ENCODE results near the gene PARP6.

Gene PARP6

GRCh38 chr15:72230197-72231065 is 41.9 kb downstream of the PARP6 start:
- peak; percentile 89 for DNase-seq

GRCh38 chr15:72229947-72230196 is 42.5 kb downstream of the PARP6 start:
- peak; percentile 79 for DNase-seq

- DNase-seq: peak; percentile 49
Measured at GRCh38 chr15:72229076-72229946, 43.0 kb downstream of the PARP6 start.

DNA sequence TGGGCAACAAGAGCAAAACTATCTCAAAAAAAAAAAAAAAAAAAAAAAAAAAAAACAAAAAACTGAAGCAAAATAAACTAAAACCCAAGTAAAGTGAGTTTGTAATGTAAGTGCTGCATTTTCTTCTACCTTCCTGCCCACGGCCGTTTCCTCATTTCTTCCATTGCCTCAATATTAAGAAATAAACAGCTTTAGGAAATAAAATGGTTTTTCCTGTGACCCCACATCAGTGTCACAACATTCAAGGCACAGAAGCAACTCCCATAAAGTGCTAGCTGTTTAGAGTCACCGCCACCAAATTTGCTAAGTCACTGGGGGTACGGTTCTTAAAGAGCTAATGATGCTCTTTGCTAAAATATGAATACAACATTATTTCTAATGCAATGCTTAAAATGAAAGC is 44.6 kb downstream of the PARP6 start:
- no peak for DNase-seq

DNA sequence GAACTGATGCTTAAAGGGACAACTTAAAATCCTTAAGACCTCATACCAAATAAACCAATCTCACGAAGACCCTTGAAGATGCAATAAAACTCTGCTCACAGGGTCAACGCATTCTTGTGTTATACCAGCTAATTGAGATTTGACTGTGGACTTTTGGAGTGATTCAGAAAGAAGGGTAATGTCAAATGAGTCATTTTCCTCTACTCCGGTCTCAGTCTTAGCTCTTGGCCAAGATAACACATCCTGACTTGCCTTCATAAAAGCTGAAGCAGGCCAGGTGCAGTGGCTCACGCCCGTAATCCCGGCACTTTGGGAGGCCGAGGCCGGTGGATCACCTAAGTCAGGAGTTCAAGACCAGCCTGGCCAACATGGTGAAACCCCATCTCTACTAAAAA is 45.2 kb downstream of the PARP6 start:
- DNase-seq: no peak

DNA sequence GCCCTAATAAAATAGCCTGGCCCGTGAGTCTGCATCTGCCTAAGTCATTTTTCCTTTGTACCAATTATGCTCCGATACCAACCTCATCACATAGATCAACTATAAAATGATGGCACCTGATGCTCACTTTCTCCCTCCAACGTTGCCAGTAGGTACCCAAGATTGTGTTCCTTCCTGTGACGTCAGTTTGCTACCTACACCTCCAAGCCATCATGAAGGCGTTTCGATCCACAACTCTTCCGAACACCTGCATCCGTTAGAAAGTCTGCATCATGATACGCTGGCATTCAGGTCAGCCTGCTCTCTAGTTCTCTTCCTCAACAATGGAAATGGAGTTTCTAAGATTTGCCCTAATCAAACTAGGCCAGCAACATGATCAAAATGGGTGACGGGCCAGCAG is 49.1 kb downstream of the PARP6 start:
- no peak for DNase-seq

GRCh38 chr15:72222393-72222792 is 50.0 kb downstream of the PARP6 start:
- no peak for DNase-seq

GRCh38 chr15:72220687-72221086 is 51.7 kb downstream of the PARP6 start:
- DNase-seq: no peak

- DNase-seq: no peak
Measured at GRCh38 chr15:72217216-72217615, 55.1 kb downstream of the PARP6 start.

- DNase-seq: no peak
Measured at GRCh38 chr15:72216079-72216478, 56.3 kb downstream of the PARP6 start.

DNA sequence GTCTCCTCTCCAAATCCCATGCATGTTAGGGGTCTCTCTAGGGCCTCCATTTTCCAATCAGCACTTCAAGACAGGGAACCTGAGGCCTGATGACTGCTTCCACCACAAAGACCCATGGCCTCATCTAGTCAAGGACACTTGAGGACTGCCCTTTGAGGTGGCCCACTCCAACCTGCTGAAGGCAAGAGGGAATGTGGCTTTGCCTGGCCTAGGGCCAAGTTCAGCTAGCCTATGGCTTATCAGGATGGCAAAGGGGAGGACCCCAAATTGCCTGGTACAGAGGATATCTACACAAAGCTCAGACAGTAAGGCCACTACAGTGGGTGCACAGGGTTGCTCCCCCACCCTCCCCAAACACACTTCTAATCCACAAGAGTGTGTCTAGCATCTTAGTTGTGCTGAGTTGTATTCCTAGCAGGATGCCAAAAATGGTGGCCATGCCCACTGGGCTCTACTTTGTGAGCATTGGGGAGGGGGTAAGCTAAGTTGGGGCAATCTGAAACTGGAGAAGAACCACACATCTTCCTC is 64.7 kb downstream of the PARP6 start:
- DNase-seq: no peak

DNA sequence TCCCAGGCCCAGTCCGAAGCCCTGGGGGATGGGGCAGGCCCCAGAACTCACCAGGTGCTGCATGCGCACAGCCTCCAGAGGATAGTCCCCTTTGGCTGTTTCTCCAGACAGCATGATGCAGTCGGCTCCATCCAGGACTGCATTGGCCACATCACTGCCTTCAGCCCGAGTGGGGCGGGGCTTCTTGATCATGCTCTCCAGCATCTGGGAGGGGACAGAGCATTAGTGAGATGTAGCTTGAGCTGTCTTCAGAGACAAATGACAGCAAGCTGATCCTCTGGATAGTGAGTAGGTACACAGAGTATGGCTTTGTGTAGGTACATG is 65.7 kb downstream of the PARP6 start:
- DNase-seq: no peak

DNA sequence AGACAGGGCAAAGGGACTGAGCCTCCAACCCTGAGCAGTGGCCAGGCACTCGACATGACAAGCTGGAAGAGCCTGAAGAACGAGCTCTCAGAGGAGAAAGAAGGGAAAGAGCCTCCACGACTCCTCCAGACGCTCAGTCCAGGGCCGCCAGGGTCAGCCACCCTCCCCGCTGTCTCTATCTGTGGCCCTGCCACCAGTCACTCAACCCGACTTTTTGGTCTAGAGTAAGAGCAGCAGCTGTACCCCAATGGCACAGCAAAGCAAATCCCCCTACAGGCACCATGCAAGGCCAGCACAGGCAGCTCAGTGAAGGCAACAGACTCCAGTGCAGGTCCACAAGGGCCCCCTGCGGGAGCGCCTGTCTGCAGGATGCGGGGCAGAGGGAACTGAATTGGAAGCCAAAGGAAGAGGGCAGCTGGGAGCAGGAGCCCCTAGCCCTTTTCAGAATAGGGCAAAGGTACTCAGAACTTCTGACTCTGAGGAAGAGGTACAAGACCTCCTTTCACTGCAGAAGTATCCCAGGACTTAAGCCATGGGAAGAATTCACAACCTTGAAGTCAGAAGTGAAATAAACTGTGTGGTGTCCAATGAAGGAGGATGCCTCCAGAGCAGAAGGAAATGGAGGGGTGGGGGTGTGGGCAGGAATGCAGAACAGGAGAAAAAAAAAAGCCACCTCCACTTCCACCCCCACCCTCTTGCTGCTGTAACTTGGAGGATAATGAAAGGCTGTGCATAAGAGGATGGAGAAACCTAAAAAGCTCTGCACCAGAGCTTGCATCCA is 66.3 kb downstream of the PARP6 start:
- no peak for DNase-seq

- no peak for DNase-seq
Measured at GRCh38 chr15:72205273-72205672, 67.1 kb downstream of the PARP6 start.

DNA sequence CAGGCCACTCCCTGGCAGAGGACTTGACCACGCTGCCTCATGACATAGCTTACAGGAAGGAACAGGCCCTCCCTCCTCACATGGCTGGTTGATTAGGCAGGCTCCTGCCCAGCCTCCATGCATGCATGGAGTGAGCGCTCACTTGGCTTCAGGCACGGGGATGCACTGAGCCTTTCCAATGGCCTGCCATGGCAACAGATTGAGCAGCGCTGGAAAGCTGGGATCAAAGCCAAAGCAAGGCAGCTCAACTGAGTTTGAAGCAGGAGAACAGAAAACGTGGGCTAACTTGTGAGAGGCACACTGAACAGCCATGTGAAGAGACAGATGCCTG is 68.9 kb downstream of the PARP6 start:
- DNase-seq: no peak

GRCh38 chr15:72202801-72203506 is 69.4 kb downstream of the PARP6 start:
- DNase-seq: no peak

DNA sequence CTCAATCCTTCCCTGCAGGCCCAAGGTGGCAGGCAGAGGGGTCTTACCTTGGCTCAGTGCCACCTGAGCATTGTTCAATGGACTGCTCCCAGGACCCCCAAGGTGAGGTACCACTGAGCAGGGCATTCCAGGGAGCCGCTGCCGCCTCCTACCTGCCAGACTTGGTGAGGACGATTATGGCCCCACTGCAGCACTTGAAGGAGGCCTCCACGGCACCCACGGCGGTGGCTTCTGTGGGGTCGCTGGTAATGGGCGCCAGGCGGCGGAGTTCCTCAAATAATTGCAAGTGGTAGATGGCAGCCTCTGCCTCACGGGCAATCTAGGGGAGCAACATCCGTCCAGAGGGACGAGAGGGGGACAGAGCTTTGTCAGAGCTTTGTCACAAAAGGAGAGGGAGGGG is 70.1 kb downstream of the PARP6 start:
- no peak for DNase-seq

GRCh38 chr15:72201391-72201921 is 70.9 kb downstream of the PARP6 start:
- no peak for DNase-seq

GRCh38 chr15:72200395-72201237 is 71.7 kb downstream of the PARP6 start:
- DNase-seq: no peak

GRCh38 chr15:72199721-72200212 is 72.6 kb downstream of the PARP6 start:
- DNase-seq: peak; percentile 77

- no peak for DNase-seq
Measured at GRCh38 chr15:72199205-72199515, 73.2 kb downstream of the PARP6 start.
